Esophagus squamous epithelium (tissue), 5 donors: ENCODE measurements around the gene PSME3. TPM values are rescaled to one million over a fixed set of nuclear protein-coding genes. Genes with fewer than 3 reads are reported as not detected.
"Not testable (repeated sequence)": the region's sequence is repeated elsewhere in the genome, so short reads cannot be mapped to it uniquely, and the experiment has no call there.

Source experiments
- DNase-seq: peaks from one replicate; lab custom pipeline; 2025; lab: John Stamatoyannopoulos, UW
- H3K27ac ChIP-seq, 4 donors: fragments of 200-600 bp; sonication (generic); one replicate each; pipeline ENCODE4 v1.5.1; 2016 to 2019; ENCODE audit warnings: mild to moderate bottlenecking in 1 of 4
- H3K27me3 ChIP-seq, 4 donors: fragments of 200-600 bp; sonication (generic); 1 replicate in 3 of 4; 2 replicates in 1 of 4; pipeline versions ENCODE4 v1.5.1 to v1.6.0; 2017 to 2021; ENCODE audit warnings: antibody characterized with exemption in 1 of 4
- H3K36me3 ChIP-seq, 3 donors: fragments of 200-600 bp; sonication (generic); one replicate each; pipeline ENCODE4 v1.5.1; 2016 to 2019
- H3K4me1 ChIP-seq, 3 donors: fragments of 200-600 bp; sonication (generic); one replicate each; pipeline ENCODE4 v1.5.1; 2017 to 2019
- H3K4me3 ChIP-seq, 4 donors: fragments of 200-600 bp; sonication (generic); 1 replicate in 3 of 4; 2 replicates in 1 of 4; pipeline ENCODE4 v1.5.1; 2016 to 2019; ENCODE audit warnings: mild to moderate bottlenecking in 2 of 4, moderate library complexity in 1 of 4
- H3K9me3 ChIP-seq, 3 donors: fragments of 200-600 bp; sonication (generic); one replicate each; pipeline ENCODE4 v1.5.1; 2016 to 2019
- POLR2A ChIP-seq, 4 donors: fragments of 450-650 bp; IDR thresholded peaks; one replicate each; pipeline ENCODE4 v1.6.1; 2017; ENCODE audit warnings: antibody characterized with exemption in 4 of 4, mild to moderate bottlenecking in 4 of 4, moderate library complexity in 3 of 4
- WGBS, 2 donors: methylation state at CpG; one replicate each; pipeline ENCODE4 v1.1.5; 2018; 5-methylcytosine and 5-hydroxymethylcytosine counted together
- intact Hi-C: fragments of 100-400 bp; cut with DNase I; formaldehyde crosslinking; loops from one replicate; pipeline ENCODE4 v1.15.0; 2022
- total RNA-seq, 4 donors: library from RNA; depleted of rRNA; stranded (reverse); fragments of >200 nt; gene quantifications; one replicate each; pipeline ENCODE4 v1.1.0, GENCODE V29; 2016
- TF ChIP-seq, protein P1 (sequence below), 6 experiments: fragments of 450-650 bp in 4 of 6; fragments of 200-600 bp in 2 of 6; sonication (generic) in 2 of 6; IDR thresholded peaks; one replicate each; pipeline ENCODE4 v1.5.1; 2016 to 2019; ENCODE audit warnings: antibody characterized with exemption in 6 of 6, mild to moderate bottlenecking in 4 of 6, moderate library complexity in 4 of 6
- donor health status: DM: yes; HTN: yes; CAD: no.

PSME3 gene
- total RNA-seq, 4 donors from 2014 or later: 91.0 to 121 (median 93.7) TPM

DNA sequence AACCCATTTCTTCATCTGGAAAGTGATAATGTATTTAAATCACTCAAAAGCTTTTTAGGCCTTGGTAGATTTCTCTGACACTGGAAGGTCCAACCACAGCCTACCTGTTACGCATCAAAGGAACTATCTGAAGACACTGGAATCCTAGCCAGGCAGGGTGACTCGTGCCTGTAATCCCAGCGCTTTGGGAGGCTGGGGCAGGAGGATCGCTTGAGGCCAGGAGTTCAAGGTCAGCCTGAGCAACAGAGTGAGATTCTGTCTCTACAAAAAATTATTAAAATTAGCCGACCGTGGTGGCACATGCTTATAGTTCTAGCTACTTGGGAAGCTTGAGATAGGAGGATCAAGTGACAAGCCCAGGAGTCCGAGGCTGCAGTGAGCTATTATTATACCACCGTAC lies 49.0 kb downstream of the PSME3 start:
- Histone ChIP-seq H3K27me3 (peaks cover 0 to 17% (median 0%) of the 10 kb centered on the region in 4 donors), H3K4me1 (no peaks in the 10 kb centered on the region), H3K4me3 (no peak overlapping the region), H3K36me3 (no peaks in the 10 kb centered on the region), H3K27ac (no peak overlapping the region), H3K9me3 (no peaks in the 10 kb centered on the region)
- no peak for TF ChIP-seq POLR2A (IDR thresholded peaks at IDR 0.05)
- intact Hi-C loops: no loop called here
- no peak for DNase-seq
- 82 to 91% methylated on average over 8 of the region's 8 CpGs for WGBS, 2 donors

DNA sequence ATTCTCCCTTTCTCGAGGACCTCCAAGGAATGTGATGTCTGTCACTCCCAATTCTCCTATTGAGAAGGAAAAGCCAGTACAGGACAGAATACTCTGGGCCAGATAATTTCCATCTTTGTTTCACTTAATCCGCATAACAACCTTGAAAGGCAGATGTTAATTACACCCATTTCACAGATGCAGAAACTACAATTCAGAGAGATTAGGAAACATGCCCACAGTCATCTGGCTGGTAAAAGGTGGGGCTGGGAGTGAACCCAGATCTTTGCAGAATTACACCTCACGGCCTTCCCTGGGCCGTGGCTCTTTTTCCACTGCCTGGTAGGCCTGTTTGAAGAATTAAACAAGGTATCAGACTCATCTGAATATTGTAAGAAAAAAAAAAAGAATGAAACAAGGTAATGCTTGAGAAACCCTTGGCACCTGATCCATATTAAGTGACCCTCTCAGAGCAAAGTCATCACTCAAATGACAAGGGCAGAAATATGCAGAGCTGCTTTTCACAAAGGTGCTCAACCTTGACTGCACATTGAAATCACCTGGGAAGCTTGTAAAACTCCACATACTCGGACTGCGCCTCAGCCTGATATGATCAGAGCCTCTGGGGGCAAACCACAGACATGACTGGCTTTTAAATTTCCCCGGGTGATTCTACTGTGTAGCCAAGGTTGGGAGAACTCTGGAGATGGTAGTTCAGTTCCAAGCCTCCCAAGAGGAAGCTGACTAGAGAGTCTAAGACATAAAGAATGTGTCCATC lies 50.8 kb downstream of the PSME3 start:
- no peaks in the 10 kb centered on the region for H3K9me3 ChIP-seq
- WGBS, 2 donors: 72 to 77% methylated on average over 6 to 7 of the region's 7 CpGs
- no peak overlapping the region for H3K27ac ChIP-seq
- DNase-seq: no peak
- H3K36me3 ChIP-seq: no peaks in the 10 kb centered on the region
- H3K4me3 ChIP-seq: no peak overlapping the region
- H3K27me3 ChIP-seq: no peaks in the 10 kb centered on the region
- TF ChIP-seq, protein P1, sequence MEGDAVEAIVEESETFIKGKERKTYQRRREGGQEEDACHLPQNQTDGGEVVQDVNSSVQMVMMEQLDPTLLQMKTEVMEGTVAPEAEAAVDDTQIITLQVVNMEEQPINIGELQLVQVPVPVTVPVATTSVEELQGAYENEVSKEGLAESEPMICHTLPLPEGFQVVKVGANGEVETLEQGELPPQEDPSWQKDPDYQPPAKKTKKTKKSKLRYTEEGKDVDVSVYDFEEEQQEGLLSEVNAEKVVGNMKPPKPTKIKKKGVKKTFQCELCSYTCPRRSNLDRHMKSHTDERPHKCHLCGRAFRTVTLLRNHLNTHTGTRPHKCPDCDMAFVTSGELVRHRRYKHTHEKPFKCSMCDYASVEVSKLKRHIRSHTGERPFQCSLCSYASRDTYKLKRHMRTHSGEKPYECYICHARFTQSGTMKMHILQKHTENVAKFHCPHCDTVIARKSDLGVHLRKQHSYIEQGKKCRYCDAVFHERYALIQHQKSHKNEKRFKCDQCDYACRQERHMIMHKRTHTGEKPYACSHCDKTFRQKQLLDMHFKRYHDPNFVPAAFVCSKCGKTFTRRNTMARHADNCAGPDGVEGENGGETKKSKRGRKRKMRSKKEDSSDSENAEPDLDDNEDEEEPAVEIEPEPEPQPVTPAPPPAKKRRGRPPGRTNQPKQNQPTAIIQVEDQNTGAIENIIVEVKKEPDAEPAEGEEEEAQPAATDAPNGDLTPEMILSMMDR (IDR thresholded peaks at IDR 0.05): no peak
- no peak for TF ChIP-seq POLR2A (IDR thresholded peaks at IDR 0.05)
- intact Hi-C loops: no loop called here
- H3K4me1 ChIP-seq: no peaks in the 10 kb centered on the region

DNA sequence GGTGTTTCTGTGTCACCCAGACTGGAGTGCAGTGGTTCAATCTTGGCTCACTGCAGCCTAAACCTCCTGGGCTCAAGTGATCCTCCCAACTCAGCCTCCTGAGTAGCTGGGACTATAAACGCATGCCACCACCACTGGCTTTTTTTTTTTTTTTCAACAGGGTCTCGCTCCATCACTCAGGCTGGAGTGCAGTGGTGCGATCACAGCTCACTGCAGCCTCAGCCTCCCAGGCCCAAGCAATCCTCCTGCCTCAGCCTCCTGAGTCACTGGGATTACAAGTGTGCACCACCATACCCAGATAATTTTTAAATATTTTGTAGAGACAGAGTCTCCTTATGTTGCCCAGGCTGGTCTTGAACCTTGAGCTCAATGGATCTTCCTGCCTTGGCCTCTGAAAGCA lies 52.6 kb downstream of the PSME3 start:
- DNase-seq, H3K27me3 ChIP-seq, H3K36me3 ChIP-seq, H3K27ac ChIP-seq, H3K9me3 ChIP-seq, intact Hi-C loops, H3K4me3 ChIP-seq, H3K4me1 ChIP-seq: not testable (repeated sequence)
- WGBS, 2 donors: 67 to 97% methylated on average over 1 to 3 of the region's 3 CpGs

DNA sequence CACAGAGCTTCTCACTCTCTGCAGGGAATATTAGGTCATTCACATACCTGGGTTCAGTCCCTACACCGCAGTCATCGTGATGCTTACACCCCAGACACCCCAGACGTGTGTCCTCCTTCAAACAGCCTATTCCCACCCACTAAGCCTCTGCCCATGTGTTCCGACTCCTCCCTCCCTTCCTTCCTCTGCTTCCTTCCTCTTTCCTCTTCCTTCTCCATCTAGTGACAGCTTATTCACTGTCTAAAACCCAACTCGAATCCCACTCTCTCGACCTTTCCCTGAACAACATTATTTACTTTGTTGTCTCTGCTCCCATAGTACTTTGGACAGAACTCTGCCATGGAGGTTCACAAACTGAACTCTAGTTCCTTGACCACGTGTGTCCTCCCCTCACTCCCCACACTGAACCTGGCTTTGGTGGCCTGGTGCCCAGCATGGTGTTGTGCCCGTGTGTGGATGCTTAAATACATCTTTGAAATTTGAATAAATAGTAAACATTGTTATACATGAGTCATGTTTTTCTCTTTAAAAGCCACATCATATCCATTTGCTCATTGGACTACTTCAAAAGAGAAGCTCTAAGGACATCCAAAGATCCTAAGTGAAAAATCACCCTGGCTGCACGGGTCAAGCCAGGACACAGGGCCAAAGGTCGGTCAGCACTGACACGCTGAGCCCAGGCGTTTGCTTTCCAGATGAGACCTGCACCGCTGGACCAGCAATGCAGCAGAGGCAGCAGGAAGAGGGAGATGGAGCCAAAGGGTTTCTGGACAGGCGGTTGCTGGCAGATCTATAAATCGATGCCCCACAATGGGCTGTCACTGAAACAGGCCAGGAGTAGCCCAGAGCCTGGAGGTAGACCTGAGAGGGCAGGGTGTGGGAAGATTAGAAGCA lies 53.3 kb downstream of the PSME3 start:
- H3K4me3 ChIP-seq: no peak overlapping the region
- TF ChIP-seq POLR2A (IDR thresholded peaks at IDR 0.05): no peak
- TF ChIP-seq, protein P1 (IDR thresholded peaks at IDR 0.05): no peak
- no peaks in the 10 kb centered on the region for H3K36me3 ChIP-seq
- no peak for DNase-seq
- H3K4me1 ChIP-seq: peaks cover 0 to 8% (median 2%) of the 10 kb centered on the region in 3 donors
- H3K27ac ChIP-seq: no peak overlapping the region
- WGBS, 2 donors: 51 to 53% methylated on average over 11 to 13 of the region's 15 CpGs
- intact Hi-C loops: no loop called here
- H3K27me3 ChIP-seq: no peaks in the 10 kb centered on the region
- H3K9me3 ChIP-seq: no peaks in the 10 kb centered on the region

DNA sequence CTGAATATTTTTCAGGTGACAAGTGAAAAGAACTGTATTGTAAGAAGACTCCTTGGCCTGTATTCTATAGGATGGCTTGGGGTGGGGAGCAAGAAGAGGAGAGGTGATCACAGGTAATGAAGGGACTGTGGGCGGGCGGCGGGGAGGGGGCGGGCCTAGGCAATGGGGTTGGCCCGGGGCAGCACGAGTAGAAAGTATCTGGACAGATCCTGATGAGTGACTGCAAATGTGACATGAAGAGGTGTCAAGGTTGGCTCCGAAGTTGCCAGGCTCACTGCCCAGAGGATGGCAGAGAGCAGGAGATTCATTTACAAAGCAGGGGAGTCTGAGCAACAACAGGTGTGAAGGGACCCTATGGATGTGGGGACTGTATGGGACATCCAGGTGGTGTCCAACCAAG lies 56.6 kb downstream of the PSME3 start:
- Histone ChIP-seq H3K4me3 (no peak overlapping the region), H3K9me3 (no peaks in the 10 kb centered on the region), H3K36me3 (no peaks in the 10 kb centered on the region), H3K4me1 (peaks cover 0 to 41% (median 34%) of the 10 kb centered on the region in 3 donors), H3K27me3 (no peaks in the 10 kb centered on the region), H3K27ac (no peak overlapping the region)
- intact Hi-C loops: no loop called here
- 79 to 86% methylated on average over 7 of the region's 7 CpGs for whole genome bisulfite sequencing, 2 donors
- TF ChIP-seq POLR2A (IDR thresholded peaks at IDR 0.05): no peak
- TF ChIP-seq, protein P1 (IDR thresholded peaks at IDR 0.05): no peak
- no peak for DNase-seq
